Measurements from ENCODE around the gene TUBGCP5. TPM values are rescaled to one million over a fixed set of nuclear protein-coding genes. Genes with fewer than 3 reads are reported as not detected.

Gene TUBGCP5
- total and polyA plus RNA-seq, 2 experiments from 2014 or later: 12.0 to 21.7 TPM

DNA sequence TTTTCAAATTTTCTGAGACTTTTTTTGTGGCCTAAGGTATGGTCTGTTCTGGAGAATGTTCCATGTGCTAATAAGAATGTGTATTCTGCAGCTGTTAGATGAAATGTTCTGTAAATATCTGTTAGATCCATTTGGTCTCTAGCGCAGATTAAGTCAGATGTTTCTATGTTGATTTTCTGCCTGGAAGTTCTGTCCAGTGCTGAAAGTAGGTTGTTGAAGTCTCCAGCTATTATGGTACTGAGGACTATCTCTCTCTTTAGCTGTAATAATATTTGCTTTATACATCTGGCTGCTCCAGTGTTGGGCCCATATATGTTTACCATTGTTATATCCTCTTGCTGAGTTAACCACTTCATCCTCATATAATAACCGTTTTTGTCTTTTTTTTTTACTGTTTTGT, 13.2 kb upstream of the TUBGCP5 start:
- H3K79me2 ChIP-seq (replicated peaks; ENCODE audit: insufficient read depth): no peaks in the 10 kb centered on the region
- TF ChIP-seq EZH2phosphoT487 (IDR thresholded peaks at IDR 0.05; ENCODE audit: unreplicated experiment): no peak
- no peak for TF ChIP-seq POLR2AphosphoS5 (IDR thresholded peaks at IDR 0.05; ENCODE audit: low read depth)
- H3K36me3 ChIP-seq (ENCODE audit: insufficient read depth): no peaks in the 10 kb centered on the region
- peaks cover under 1% of the 10 kb centered on the region; the same call in 1 of the 3 replicates for H3K4me1 Mint-ChIP-seq
- H3K27me3 ChIP-seq (ENCODE audit: insufficient read depth): no peaks in the 10 kb centered on the region
- no peaks in the 10 kb centered on the region for H3K9me2 ChIP-seq (ENCODE audit: insufficient read depth)
- H3K27me3 Mint-ChIP-seq (ENCODE audit: insufficient read depth, low read depth, poor library complexity): peaks cover 3% of the 10 kb centered on the region
- no peak overlapping the region for H3K27ac ChIP-seq (ENCODE audit: low read depth)
- no peaks in the 10 kb centered on the region for H3K4me1 ChIP-seq (ENCODE audit: insufficient read depth)
- H3K4me3 ChIP-seq: no peak overlapping the region
- H3F3A ChIP-seq (replicated peaks; ENCODE audit: low read depth): no peaks in the 10 kb centered on the region
- no peak overlapping the region for H3K27ac Mint-ChIP-seq
- H2AFZ ChIP-seq: no peak overlapping the region
- H3K4me2 ChIP-seq: no peak overlapping the region
- ATAC-seq (no peak), DNase-seq (ENCODE audit: low spot score) (no peak)
- H3K36me3 Mint-ChIP-seq (ENCODE audit: low read depth): no peaks in the 10 kb centered on the region
- H3K4me3 Mint-ChIP-seq: no peak overlapping the region
- no peaks in the 10 kb centered on the region for H3K9me3 Mint-ChIP-seq
- no peaks in the 10 kb centered on the region for H4K20me1 ChIP-seq (replicated peaks; ENCODE audit: insufficient read depth)

DNA sequence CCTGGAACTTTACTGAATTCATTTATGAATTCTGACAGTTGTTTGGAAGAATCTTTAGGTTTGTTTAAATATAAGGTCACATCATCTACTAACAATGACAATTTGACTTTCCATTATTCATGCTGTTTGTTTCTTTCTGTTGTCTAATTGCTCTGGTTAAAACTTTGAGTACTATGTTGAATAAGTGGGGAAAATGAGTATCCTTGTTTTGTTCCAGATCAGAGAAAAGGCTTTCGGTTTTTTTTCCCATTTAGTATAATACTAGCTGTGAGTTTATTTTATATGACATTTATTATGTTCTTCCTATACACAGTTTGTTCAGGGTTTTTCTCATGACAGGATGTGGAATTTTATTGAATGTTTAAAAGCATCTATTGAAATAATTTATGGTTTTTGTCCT, 11.3 kb upstream of the TUBGCP5 start:
- no peaks in the 10 kb centered on the region for H3K9me3 Mint-ChIP-seq
- Histone ChIP-seq H3K79me2 (replicated peaks; ENCODE audit: insufficient read depth) (no peaks in the 10 kb centered on the region), H3K4me2 (no peak overlapping the region), H3K4me1 (ENCODE audit: insufficient read depth) (no peaks in the 10 kb centered on the region), H4K20me1 (replicated peaks; ENCODE audit: insufficient read depth) (no peaks in the 10 kb centered on the region), H3K9me2 (ENCODE audit: insufficient read depth) (no peaks in the 10 kb centered on the region), H3F3A (replicated peaks; ENCODE audit: low read depth) (no peaks in the 10 kb centered on the region), H3K36me3 (ENCODE audit: insufficient read depth) (no peaks in the 10 kb centered on the region), H3K27me3 (ENCODE audit: insufficient read depth) (no peaks in the 10 kb centered on the region), H2AFZ (no peak overlapping the region), H3K27ac (ENCODE audit: low read depth) (no peak overlapping the region), H3K4me3 (no peak overlapping the region)
- no peak overlapping the region for H3K4me3 Mint-ChIP-seq
- no peaks in the 10 kb centered on the region for H3K36me3 Mint-ChIP-seq (ENCODE audit: low read depth)
- peaks cover 3% of the 10 kb centered on the region for H3K27me3 Mint-ChIP-seq (ENCODE audit: insufficient read depth, low read depth, poor library complexity)
- no peak for DNase-seq (ENCODE audit: low spot score)
- H3K4me1 Mint-ChIP-seq: no peaks in the 10 kb centered on the region
- ATAC-seq: no peak
- H3K27ac Mint-ChIP-seq: no peak overlapping the region
- TF ChIP-seq ZNF114 (CRISPR knock-in tag; IDR thresholded peaks at IDR 0.05): no peak
- TF ChIP-seq, protein P1, sequence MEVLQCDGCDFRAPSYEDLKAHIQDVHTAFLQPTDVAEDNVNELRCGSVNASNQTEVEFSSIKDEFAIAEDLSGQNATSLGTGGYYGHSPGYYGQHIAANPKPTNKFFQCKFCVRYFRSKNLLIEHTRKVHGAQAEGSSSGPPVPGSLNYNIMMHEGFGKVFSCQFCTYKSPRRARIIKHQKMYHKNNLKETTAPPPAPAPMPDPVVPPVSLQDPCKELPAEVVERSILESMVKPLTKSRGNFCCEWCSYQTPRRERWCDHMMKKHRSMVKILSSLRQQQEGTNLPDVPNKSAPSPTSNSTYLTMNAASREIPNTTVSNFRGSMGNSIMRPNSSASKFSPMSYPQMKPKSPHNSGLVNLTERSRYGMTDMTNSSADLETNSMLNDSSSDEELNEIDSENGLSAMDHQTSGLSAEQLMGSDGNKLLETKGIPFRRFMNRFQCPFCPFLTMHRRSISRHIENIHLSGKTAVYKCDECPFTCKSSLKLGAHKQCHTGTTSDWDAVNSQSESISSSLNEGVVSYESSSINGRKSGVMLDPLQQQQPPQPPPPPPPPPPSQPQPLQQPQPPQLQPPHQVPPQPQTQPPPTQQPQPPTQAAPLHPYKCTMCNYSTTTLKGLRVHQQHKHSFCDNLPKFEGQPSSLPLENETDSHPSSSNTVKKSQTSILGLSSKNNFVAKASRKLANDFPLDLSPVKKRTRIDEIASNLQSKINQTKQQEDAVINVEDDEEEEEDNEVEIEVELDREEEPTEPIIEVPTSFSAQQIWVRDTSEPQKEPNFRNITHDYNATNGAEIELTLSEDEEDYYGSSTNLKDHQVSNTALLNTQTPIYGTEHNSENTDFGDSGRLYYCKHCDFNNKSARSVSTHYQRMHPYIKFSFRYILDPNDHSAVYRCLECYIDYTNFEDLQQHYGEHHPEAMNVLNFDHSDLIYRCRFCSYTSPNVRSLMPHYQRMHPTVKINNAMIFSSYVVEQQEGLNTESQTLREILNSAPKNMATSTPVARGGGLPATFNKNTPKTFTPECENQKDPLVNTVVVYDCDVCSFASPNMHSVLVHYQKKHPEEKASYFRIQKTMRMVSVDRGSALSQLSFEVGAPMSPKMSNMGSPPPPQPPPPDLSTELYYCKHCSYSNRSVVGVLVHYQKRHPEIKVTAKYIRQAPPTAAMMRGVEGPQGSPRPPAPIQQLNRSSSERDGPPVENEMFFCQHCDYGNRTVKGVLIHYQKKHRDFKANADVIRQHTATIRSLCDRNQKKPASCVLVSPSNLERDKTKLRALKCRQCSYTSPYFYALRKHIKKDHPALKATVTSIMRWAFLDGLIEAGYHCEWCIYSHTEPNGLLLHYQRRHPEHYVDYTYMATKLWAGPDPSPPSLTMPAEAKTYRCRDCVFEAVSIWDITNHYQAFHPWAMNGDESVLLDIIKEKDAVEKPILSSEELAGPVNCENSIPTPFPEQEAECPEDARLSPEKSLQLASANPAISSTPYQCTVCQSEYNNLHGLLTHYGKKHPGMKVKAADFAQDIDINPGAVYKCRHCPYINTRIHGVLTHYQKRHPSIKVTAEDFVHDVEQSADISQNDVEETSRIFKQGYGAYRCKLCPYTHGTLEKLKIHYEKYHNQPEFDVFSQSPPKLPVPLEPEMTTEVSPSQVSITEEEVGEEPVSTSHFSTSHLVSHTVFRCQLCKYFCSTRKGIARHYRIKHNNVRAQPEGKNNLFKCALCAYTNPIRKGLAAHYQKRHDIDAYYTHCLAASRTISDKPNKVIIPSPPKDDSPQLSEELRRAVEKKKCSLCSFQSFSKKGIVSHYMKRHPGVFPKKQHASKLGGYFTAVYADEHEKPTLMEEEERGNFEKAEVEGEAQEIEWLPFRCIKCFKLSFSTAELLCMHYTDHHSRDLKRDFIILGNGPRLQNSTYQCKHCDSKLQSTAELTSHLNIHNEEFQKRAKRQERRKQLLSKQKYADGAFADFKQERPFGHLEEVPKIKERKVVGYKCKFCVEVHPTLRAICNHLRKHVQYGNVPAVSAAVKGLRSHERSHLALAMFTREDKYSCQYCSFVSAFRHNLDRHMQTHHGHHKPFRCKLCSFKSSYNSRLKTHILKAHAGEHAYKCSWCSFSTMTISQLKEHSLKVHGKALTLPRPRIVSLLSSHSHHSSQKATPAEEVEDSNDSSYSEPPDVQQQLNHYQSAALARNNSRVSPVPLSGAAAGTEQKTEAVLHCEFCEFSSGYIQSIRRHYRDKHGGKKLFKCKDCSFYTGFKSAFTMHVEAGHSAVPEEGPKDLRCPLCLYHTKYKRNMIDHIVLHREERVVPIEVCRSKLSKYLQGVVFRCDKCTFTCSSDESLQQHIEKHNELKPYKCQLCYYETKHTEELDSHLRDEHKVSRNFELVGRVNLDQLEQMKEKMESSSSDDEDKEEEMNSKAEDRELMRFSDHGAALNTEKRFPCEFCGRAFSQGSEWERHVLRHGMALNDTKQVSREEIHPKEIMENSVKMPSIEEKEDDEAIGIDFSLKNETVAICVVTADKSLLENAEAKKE (CRISPR knock-in tag; IDR thresholded peaks at IDR 0.05): no peak
- TF ChIP-seq STAT1 (IDR thresholded peaks at IDR 0.05; ENCODE audit: unreplicated experiment): no peak
- TF ChIP-seq JUNB (IDR thresholded peaks at IDR 0.05; ENCODE audit: unreplicated experiment): no peak
- TF ChIP-seq CREB1 (CRISPR knock-in tag; IDR thresholded peaks at IDR 0.05; ENCODE audit: low read depth): no peak
- no peak for TF ChIP-seq POLR2AphosphoS5 (IDR thresholded peaks at IDR 0.05; ENCODE audit: low read depth)
- TF ChIP-seq, protein P2, sequence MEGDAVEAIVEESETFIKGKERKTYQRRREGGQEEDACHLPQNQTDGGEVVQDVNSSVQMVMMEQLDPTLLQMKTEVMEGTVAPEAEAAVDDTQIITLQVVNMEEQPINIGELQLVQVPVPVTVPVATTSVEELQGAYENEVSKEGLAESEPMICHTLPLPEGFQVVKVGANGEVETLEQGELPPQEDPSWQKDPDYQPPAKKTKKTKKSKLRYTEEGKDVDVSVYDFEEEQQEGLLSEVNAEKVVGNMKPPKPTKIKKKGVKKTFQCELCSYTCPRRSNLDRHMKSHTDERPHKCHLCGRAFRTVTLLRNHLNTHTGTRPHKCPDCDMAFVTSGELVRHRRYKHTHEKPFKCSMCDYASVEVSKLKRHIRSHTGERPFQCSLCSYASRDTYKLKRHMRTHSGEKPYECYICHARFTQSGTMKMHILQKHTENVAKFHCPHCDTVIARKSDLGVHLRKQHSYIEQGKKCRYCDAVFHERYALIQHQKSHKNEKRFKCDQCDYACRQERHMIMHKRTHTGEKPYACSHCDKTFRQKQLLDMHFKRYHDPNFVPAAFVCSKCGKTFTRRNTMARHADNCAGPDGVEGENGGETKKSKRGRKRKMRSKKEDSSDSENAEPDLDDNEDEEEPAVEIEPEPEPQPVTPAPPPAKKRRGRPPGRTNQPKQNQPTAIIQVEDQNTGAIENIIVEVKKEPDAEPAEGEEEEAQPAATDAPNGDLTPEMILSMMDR (conservative IDR thresholded peaks at IDR 0.05; ENCODE audit: low read depth in 2 of 2): no peak
- TF ChIP-seq EZH2phosphoT487 (IDR thresholded peaks at IDR 0.05; ENCODE audit: unreplicated experiment): no peak
- no peak for TF ChIP-seq ZNF331 (CRISPR knock-in tag; IDR thresholded peaks at IDR 0.05; ENCODE audit: low read depth)
- TF ChIP-seq, protein P3, sequence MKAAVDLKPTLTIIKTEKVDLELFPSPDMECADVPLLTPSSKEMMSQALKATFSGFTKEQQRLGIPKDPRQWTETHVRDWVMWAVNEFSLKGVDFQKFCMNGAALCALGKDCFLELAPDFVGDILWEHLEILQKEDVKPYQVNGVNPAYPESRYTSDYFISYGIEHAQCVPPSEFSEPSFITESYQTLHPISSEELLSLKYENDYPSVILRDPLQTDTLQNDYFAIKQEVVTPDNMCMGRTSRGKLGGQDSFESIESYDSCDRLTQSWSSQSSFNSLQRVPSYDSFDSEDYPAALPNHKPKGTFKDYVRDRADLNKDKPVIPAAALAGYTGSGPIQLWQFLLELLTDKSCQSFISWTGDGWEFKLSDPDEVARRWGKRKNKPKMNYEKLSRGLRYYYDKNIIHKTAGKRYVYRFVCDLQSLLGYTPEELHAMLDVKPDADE (IDR thresholded peaks at IDR 0.05): no peak
- TF ChIP-seq NANOG (IDR thresholded peaks at IDR 0.05; ENCODE audit: borderline replicate concordance): no peak
- TF ChIP-seq EZH2 (IDR thresholded peaks at IDR 0.05; ENCODE audit: low read depth, unreplicated experiment): no peak
